Measurements from ENCODE around the gene PTPRD. TPM values are rescaled to one million over a fixed set of nuclear protein-coding genes. Genes with fewer than 3 reads are reported as not detected.

The PTPRD gene
- total and polyA plus RNA-seq, 9 of the 15 experiments (the other 6 are each of a cell fraction or from before 2014, with no cell fraction given), result 0.11 TPM; not detected in 8

- H3K9me3 ChIP-seq (replicated peaks; ENCODE audit: control insufficient read depth, insufficient read depth, low read depth, low read length), result no peaks in the 10 kb centered on the region
- POLR2A ChIA-PET, result no interaction called here
- intact Hi-C loops (cut with micrococcal nuclease), result no loop called here
- FAIRE-seq (no peak), DNase-seq (ENCODE audit: extremely low read depth in 1 of 4, low spot score in 3 of 4) (no peak), ATAC-seq (no peak)
- no peaks in the 10 kb centered on the region for H3K4me1 ChIP-seq (replicated peaks in 1 of 2; ENCODE audit: control insufficient read depth in 2 of 2, insufficient read depth in 2 of 2, low read length in 2 of 2)
- CTCF ChIA-PET (ENCODE audit: low intra/inter-chr PET ratio), result no interaction called here
- no peak overlapping the region for H2AFZ ChIP-seq (ENCODE audit: low read depth, low read length)
- no peak overlapping the region for H3K4me3 ChIP-seq
- H3K27ac ChIP-seq (ENCODE audit: extremely low read depth, low read depth, low read length), result no peak overlapping the region
- WGBS (ENCODE audit: insufficient coverage, low coverage, missing lambda C conversion rate), result 0% methylated on average over 2 of the region's 2 CpGs
- no peaks in the 10 kb centered on the region for H3K79me2 ChIP-seq (ENCODE audit: control insufficient read depth, insufficient read depth, low read length)
- no peaks in the 10 kb centered on the region for H3K27me3 ChIP-seq (ENCODE audit: control insufficient read depth in 2 of 2, insufficient read depth in 2 of 2, low read length in 2 of 2)
- TF ChIP-seq HNRNPH1 (optimal IDR thresholded peaks at IDR 0.05; ENCODE audit: low read depth, low read length), result no peak
- TF ChIP-seq RBM34 (IDR thresholded peaks at IDR 0.05; ENCODE audit: borderline replicate concordance, insufficient read depth, low read length), result no peak
- TF ChIP-seq, protein P1, sequence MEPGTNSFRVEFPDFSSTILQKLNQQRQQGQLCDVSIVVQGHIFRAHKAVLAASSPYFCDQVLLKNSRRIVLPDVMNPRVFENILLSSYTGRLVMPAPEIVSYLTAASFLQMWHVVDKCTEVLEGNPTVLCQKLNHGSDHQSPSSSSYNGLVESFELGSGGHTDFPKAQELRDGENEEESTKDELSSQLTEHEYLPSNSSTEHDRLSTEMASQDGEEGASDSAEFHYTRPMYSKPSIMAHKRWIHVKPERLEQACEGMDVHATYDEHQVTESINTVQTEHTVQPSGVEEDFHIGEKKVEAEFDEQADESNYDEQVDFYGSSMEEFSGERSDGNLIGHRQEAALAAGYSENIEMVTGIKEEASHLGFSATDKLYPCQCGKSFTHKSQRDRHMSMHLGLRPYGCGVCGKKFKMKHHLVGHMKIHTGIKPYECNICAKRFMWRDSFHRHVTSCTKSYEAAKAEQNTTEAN (CRISPR knock-in tag; IDR thresholded peaks at IDR 0.05), result no peak
- no peak for TF ChIP-seq SIN3B (IDR thresholded peaks at IDR 0.05; ENCODE audit: low read depth)
- no peak for TF ChIP-seq ZNF561 (CRISPR knock-in tag; conservative IDR thresholded peaks at IDR 0.05)
- no peak for TF ChIP-seq BRF1 (IDR thresholded peaks at IDR 0.05; ENCODE audit: borderline replicate concordance, extremely low read depth, insufficient read length)
- no peak overlapping the region for H3K9ac ChIP-seq (ENCODE audit: insufficient read depth in 1 of 2, low read depth in 2 of 2, low read length in 2 of 2)
- no peaks in the 10 kb centered on the region for H3K36me3 ChIP-seq (ENCODE audit: control insufficient read depth, insufficient read depth, low read length)
- no peaks in the 10 kb centered on the region for H3K9me1 ChIP-seq (ENCODE audit: control insufficient read depth, insufficient read depth, low read length)
- in situ Hi-C loops (cut with MboI), result no loop called here
- no TSS peak for BruUV-seq (replicated peaks)
- no peak overlapping the region for H3K4me2 ChIP-seq (ENCODE audit: insufficient read depth, low read length)
- H4K20me1 ChIP-seq (replicated peaks; ENCODE audit: control insufficient read depth, insufficient read depth, low read length), result no peaks in the 10 kb centered on the region
These were observed 49.2 kb upstream of the PTPRD start for GRCh38 chr9:10661994-10662393.
